BJ (cell line): ENCODE results near the gene CUL9. TPM values are rescaled to one million over a fixed set of nuclear protein-coding genes. Genes with fewer than 3 reads are reported as not detected.

Experiments used
- CTCF ChIA-PET: fragments of 350-600 bp; formaldehyde crosslinking; extraction: SDS; loops from one replicate; lab custom pipeline; 2021; ENCODE audit warnings: antibody characterized with exemption, inconsistent platforms; lab: Yijun Ruan, JAX
- POLR2A ChIA-PET: fragments of 300-600 bp; sonication (Branson Sonifier 250); formaldehyde crosslinking; extraction: SDS; loops from one replicate; lab custom pipeline; 2021; ENCODE audit warnings: antibody characterized with exemption; lab: Charles Lee
- DNase-seq: peaks from one replicate; pipeline ENCODE4 v3.0.0-alpha.2; 2011; ENCODE audit warnings: low read depth
- H3K27me3 ChIP-seq: 2 replicates; pipeline ENCODE4 v1.6.0; 2011; ENCODE audit warnings: low read length; ENCODE audit not compliant: control insufficient read depth, insufficient read depth
- H3K36me3 ChIP-seq: 2 replicates; pipeline ENCODE4 v1.5.1; 2011; ENCODE audit warnings: low read length; ENCODE audit not compliant: control insufficient read depth, insufficient read depth
- H3K4me3 ChIP-seq: 2 replicates; pipeline ENCODE4 v1.5.1; 2011; ENCODE audit warnings: low read depth, mild to moderate bottlenecking, control low read depth, low read length
- polyA plus RNA-seq: library from polyadenylated mRNA; depleted of rRNA; stranded (reverse); fragments of >200 nt; gene quantifications from 2 replicates; pipeline ENCODE4 v1.2.3, GENCODE V29; 2011
- TF ChIP-seq, protein P1 (sequence below): IDR thresholded peaks from 2 replicates; pipeline ENCODE4 v1.5.1; 2011; ENCODE audit warnings: low read depth, mild to moderate bottlenecking, control low read depth, inconsistent platforms, low read length, moderate library complexity; ENCODE audit not compliant: insufficient read depth

Gene CUL9
- polyA plus RNA-seq, 1 experiment = 12.4 TPM

DNA sequence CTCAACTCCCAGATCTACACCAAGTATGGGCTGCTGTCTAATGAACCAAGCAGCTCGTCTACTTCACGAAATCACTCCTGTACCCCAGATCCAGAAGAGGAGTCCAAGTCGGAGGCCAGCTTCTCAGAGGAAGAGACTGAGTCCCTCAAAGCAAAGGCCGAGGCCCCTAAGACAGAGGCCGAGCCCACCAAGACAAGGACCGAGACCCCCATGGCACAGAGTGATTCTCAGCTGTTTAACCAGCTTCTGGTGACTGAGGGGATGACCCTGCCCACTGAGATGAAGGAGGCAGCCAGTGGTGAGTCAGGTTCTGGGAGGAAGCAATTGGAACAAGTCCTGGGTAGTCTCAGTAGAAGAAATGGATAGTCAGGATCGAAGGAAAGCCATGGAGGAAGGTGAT lies 5.8 kb downstream of the CUL9 start:
- H3K36me3 ChIP-seq = peaks cover 18% of the 10 kb centered on the region
- no peak for DNase-seq
- ChIA-PET POLR2A (no interaction called here), CTCF (interaction anchor here (1.4 kb wide), 1 partner anchor 10 kb away, joined by 5 read pairs; no protein-coding TSS in a partner anchor)
- no peak overlapping the region for H3K4me3 ChIP-seq
- TF ChIP-seq, protein P1, sequence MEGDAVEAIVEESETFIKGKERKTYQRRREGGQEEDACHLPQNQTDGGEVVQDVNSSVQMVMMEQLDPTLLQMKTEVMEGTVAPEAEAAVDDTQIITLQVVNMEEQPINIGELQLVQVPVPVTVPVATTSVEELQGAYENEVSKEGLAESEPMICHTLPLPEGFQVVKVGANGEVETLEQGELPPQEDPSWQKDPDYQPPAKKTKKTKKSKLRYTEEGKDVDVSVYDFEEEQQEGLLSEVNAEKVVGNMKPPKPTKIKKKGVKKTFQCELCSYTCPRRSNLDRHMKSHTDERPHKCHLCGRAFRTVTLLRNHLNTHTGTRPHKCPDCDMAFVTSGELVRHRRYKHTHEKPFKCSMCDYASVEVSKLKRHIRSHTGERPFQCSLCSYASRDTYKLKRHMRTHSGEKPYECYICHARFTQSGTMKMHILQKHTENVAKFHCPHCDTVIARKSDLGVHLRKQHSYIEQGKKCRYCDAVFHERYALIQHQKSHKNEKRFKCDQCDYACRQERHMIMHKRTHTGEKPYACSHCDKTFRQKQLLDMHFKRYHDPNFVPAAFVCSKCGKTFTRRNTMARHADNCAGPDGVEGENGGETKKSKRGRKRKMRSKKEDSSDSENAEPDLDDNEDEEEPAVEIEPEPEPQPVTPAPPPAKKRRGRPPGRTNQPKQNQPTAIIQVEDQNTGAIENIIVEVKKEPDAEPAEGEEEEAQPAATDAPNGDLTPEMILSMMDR = no peak
- no peaks in the 10 kb centered on the region for H3K27me3 ChIP-seq

DNA sequence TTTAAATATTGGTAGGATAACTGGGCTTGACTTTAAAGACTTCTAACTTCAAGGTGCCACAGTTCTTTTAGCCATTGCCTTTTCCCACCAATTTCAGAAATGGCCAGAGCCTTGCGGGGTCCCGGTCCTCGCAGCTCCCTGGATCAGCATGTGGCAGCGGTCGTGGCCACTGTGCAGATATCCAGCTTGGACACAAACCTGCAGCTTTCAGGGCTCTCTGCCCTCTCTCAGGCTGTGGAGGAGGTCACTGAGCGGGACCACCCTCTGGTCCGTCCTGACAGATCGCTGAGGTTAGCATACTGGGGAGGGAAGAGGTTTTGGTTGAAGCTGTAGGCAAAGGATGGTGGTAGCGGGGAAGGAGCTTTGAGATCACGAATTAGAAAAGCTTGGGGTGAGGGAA lies 6.4 kb downstream of the CUL9 start:
- Histone ChIP-seq H3K4me3 (no peak overlapping the region), H3K27me3 (no peaks in the 10 kb centered on the region), H3K36me3 (peaks cover 18% of the 10 kb centered on the region)
- CTCF ChIA-PET = interaction anchor here (1.4 kb wide), 1 partner anchor 10 kb away, joined by 5 read pairs; no protein-coding TSS in a partner anchor
- POLR2A ChIA-PET = no interaction called here
- TF ChIP-seq, protein P1 = no peak
- DNase-seq = no peak

DNA sequence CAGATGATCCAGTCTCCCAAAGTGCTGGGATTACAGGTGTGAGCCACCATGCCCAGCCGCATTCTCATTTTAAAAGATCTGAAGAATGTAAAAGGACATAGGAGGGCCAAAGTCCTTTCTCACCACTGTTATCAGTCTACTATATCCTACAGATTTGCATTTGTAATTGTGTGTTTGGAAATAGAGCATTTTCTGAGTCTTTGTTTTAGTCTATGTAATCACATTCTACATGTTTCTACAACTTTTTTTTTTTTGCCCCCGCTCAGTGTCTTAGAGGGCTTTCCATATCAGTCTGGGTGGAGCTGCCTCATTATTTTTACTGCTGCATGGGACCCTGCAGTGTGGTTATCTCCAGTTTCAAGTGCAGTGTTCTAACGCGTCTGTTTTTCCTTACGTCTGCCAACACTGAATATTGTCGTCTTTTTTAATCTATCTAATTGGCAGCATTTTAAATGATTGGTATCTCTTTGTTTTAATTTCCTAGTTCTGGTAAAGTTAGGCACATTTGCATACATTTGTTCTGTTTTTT lies 7.8 kb downstream of the CUL9 start:
- ChIA-PET POLR2A (no interaction called here), CTCF (no interaction called here)
- no peak for DNase-seq
- Histone ChIP-seq H3K4me3 (no peak overlapping the region), H3K27me3 (no peaks in the 10 kb centered on the region), H3K36me3 (peaks cover 18% of the 10 kb centered on the region)
- TF ChIP-seq, protein P1 = no peak

- TF ChIP-seq, protein P1 = no peak
- ChIA-PET CTCF (no interaction called here), POLR2A (no interaction called here)
- no peak for DNase-seq
- no peak overlapping the region for H3K4me3 ChIP-seq
- H3K36me3 ChIP-seq = peaks cover 10% of the 10 kb centered on the region
- no peaks in the 10 kb centered on the region for H3K27me3 ChIP-seq
These were observed 10.9 kb downstream of the CUL9 start for GRCh38 chr6:43192911-43193310.

GRCh38 chr6:43193929-43194328 lies 11.9 kb downstream of the CUL9 start:
- no peak for DNase-seq
- Histone ChIP-seq H3K36me3 (peaks cover 7% of the 10 kb centered on the region), H3K27me3 (no peaks in the 10 kb centered on the region), H3K4me3 (no peak overlapping the region)
- TF ChIP-seq, protein P1 = no peak
- ChIA-PET CTCF (no interaction called here), POLR2A (no interaction called here)
